Measurements from ENCODE around the gene KRTAP4-16.
"Not testable (repeated sequence)": the region's sequence is repeated elsewhere in the genome, so short reads cannot be mapped to it uniquely, and the experiment has no call there.

Gene KRTAP4-16

GRCh38 chr17:41118721-41119120, 16.7 kb upstream of the KRTAP4-16 start:
- Histone ChIP-seq H3K36me3 (replicated peaks in 1 of 2; ENCODE audit: control insufficient read depth in 2 of 2, insufficient read depth in 2 of 2, low read length in 2 of 2) (no peaks in the 10 kb centered on the region), H3K4ac (ENCODE audit: low read length) (no peak overlapping the region), H3K27me3 (ENCODE audit: control insufficient read depth in 3 of 3, insufficient read depth in 3 of 3, low read depth in 1 of 3, low read length in 3 of 3) (peaks cover 0 to 3% (median 0%) of the 10 kb centered on the region in 3 experiments), H3K4me2 (ENCODE audit: insufficient read depth, low read length, poor library complexity, severe bottlenecking) (no peak overlapping the region), H3K27ac (replicated peaks; ENCODE audit: low read length) (no peak overlapping the region), H3K9me3 (replicated peaks in 1 of 2; ENCODE audit: control insufficient read depth in 2 of 2, insufficient read depth in 1 of 2, low read depth in 1 of 2, low read length in 2 of 2) (peaks cover 0 to 4% of the 10 kb centered on the region in 2 donors), H2BK120ac (ENCODE audit: low read depth, low read length) (no peak overlapping the region), H3K4me3 (ENCODE audit: low read length in 2 of 2) (no peak overlapping the region), H2AFZ (ENCODE audit: low read length) (no peak overlapping the region), H4K8ac (ENCODE audit: low read depth, low read length) (no peak overlapping the region), H4K91ac (ENCODE audit: low read depth, low read length, poor library complexity) (no peak overlapping the region), H2BK15ac (ENCODE audit: low read length) (no peak overlapping the region), H3K79me1 (ENCODE audit: low read depth, low read length) (no peaks in the 10 kb centered on the region), H3K23ac (ENCODE audit: low read depth, low read length, poor library complexity) (no peak overlapping the region), H3K14ac (ENCODE audit: low read length) (no peak overlapping the region), H2BK12ac (ENCODE audit: low read length) (no peak overlapping the region), H3K18ac (ENCODE audit: low read length) (no peak overlapping the region), H2AK5ac (ENCODE audit: low read depth, low read length) (no peak overlapping the region), H3K4me1 (ENCODE audit: control insufficient read depth in 2 of 2, insufficient read depth in 1 of 2, low read depth in 1 of 2, low read length in 2 of 2) (no peaks in the 10 kb centered on the region), H2BK5ac (ENCODE audit: low read length) (no peak overlapping the region), H3K9ac (ENCODE audit: low read depth, low read length, poor library complexity) (no peak overlapping the region)
- DNase-seq (ENCODE audit: low spot score): no peak
- no CpG with 5 or more reads among the region's 4 CpGs for WGBS, 2 donors (ENCODE audit: extremely low coverage in 2 of 2, insufficient read length in 2 of 2, insufficient replicate concordance in 1 of 2)

- DNase-seq (ENCODE audit: low spot score); H2BK120ac ChIP-seq (ENCODE audit: low read depth, low read length); H3K9ac ChIP-seq (ENCODE audit: low read depth, low read length, poor library complexity); H3K4me2 ChIP-seq (ENCODE audit: insufficient read depth, low read length, poor library complexity, severe bottlenecking); H2BK15ac ChIP-seq (ENCODE audit: low read length); H2BK12ac ChIP-seq (ENCODE audit: low read length); H4K8ac ChIP-seq (ENCODE audit: low read depth, low read length); H4K91ac ChIP-seq (ENCODE audit: low read depth, low read length, poor library complexity); H3K4me3 ChIP-seq (ENCODE audit: low read length in 2 of 2); H3K4me1 ChIP-seq (ENCODE audit: control insufficient read depth in 2 of 2, insufficient read depth in 1 of 2, low read depth in 1 of 2, low read length in 2 of 2); H3K23ac ChIP-seq (ENCODE audit: low read depth, low read length, poor library complexity); H3K14ac ChIP-seq (ENCODE audit: low read length); H3K27me3 ChIP-seq (ENCODE audit: control insufficient read depth in 3 of 3, insufficient read depth in 3 of 3, low read depth in 1 of 3, low read length in 3 of 3); H3K27ac ChIP-seq (replicated peaks; ENCODE audit: low read length); H3K18ac ChIP-seq (ENCODE audit: low read length); H3K9me3 ChIP-seq (replicated peaks in 1 of 2; ENCODE audit: control insufficient read depth in 2 of 2, insufficient read depth in 1 of 2, low read depth in 1 of 2, low read length in 2 of 2); H3K36me3 ChIP-seq (replicated peaks in 1 of 2; ENCODE audit: control insufficient read depth in 2 of 2, insufficient read depth in 2 of 2, low read length in 2 of 2); H2AK5ac ChIP-seq (ENCODE audit: low read depth, low read length); H3K4ac ChIP-seq (ENCODE audit: low read length); H3K79me1 ChIP-seq (ENCODE audit: low read depth, low read length); H2BK5ac ChIP-seq (ENCODE audit: low read length); H2AFZ ChIP-seq (ENCODE audit: low read length): not testable (repeated sequence)
- no CpG with 5 or more reads among the region's 10 CpGs for WGBS, 2 donors (ENCODE audit: extremely low coverage in 2 of 2, insufficient read length in 2 of 2, insufficient replicate concordance in 1 of 2)
Observed at GRCh38 chr17:41117846-41118386, 15.9 kb upstream of the KRTAP4-16 start, which contains the start of gene KRTAP4-11. KRTAP4-11 (minus strand) TSS chr17:41118373; CDS start chr17:41118315, 58 bp downstream.

- no peak overlapping the region for H2BK12ac ChIP-seq (ENCODE audit: low read length)
- H3K27ac ChIP-seq (replicated peaks; ENCODE audit: low read length): no peak overlapping the region
- WGBS, 2 donors (ENCODE audit: extremely low coverage in 2 of 2, insufficient read length in 2 of 2, insufficient replicate concordance in 1 of 2): no CpG with 5 or more reads among the region's 5 CpGs
- H2BK15ac ChIP-seq (ENCODE audit: low read length): no peak overlapping the region
- H3K27me3 ChIP-seq (ENCODE audit: control insufficient read depth in 3 of 3, insufficient read depth in 3 of 3, low read depth in 1 of 3, low read length in 3 of 3): peaks cover 0 to 3% (median 0%) of the 10 kb centered on the region in 3 experiments
- no peak overlapping the region for H2AFZ ChIP-seq (ENCODE audit: low read length)
- H3K9ac ChIP-seq (ENCODE audit: low read depth, low read length, poor library complexity): no peak overlapping the region
- H3K4me3 ChIP-seq (ENCODE audit: low read length in 2 of 2): no peak overlapping the region
- no peak for DNase-seq (ENCODE audit: low spot score)
- H2AK5ac ChIP-seq (ENCODE audit: low read depth, low read length): no peak overlapping the region
- H3K79me1 ChIP-seq (ENCODE audit: low read depth, low read length): no peaks in the 10 kb centered on the region
- H3K23ac ChIP-seq (ENCODE audit: low read depth, low read length, poor library complexity): no peak overlapping the region
- H3K18ac ChIP-seq (ENCODE audit: low read length): no peak overlapping the region
- H3K9me3 ChIP-seq (replicated peaks in 1 of 2; ENCODE audit: control insufficient read depth in 2 of 2, insufficient read depth in 1 of 2, low read depth in 1 of 2, low read length in 2 of 2): peaks cover 0 to 4% of the 10 kb centered on the region in 2 donors
- no peak overlapping the region for H4K8ac ChIP-seq (ENCODE audit: low read depth, low read length)
- H2BK120ac ChIP-seq (ENCODE audit: low read depth, low read length): no peak overlapping the region
- no peaks in the 10 kb centered on the region for H3K4me1 ChIP-seq (ENCODE audit: control insufficient read depth in 2 of 2, insufficient read depth in 1 of 2, low read depth in 1 of 2, low read length in 2 of 2)
- H3K4me2 ChIP-seq (ENCODE audit: insufficient read depth, low read length, poor library complexity, severe bottlenecking): no peak overlapping the region
- no peaks in the 10 kb centered on the region for H3K36me3 ChIP-seq (replicated peaks in 1 of 2; ENCODE audit: control insufficient read depth in 2 of 2, insufficient read depth in 2 of 2, low read length in 2 of 2)
- H3K4ac ChIP-seq (ENCODE audit: low read length): no peak overlapping the region
- no peak overlapping the region for H3K14ac ChIP-seq (ENCODE audit: low read length)
- H2BK5ac ChIP-seq (ENCODE audit: low read length): no peak overlapping the region
- H4K91ac ChIP-seq (ENCODE audit: low read depth, low read length, poor library complexity): no peak overlapping the region
Observed at GRCh38 chr17:41116297-41116696, 14.3 kb upstream of the KRTAP4-16 start.

GRCh38 chr17:41111151-41111885, 9.3 kb upstream of the KRTAP4-16 start:
- peaks cover 0 to 3% (median 0%) of the 10 kb centered on the region in 3 experiments for H3K27me3 ChIP-seq (ENCODE audit: control insufficient read depth in 3 of 3, insufficient read depth in 3 of 3, low read depth in 1 of 3, low read length in 3 of 3)

More at GRCh38 chr17:41111151-41111885, 9.3 kb upstream of the KRTAP4-16 start:
- WGBS, 2 donors (ENCODE audit: extremely low coverage in 2 of 2, insufficient read length in 2 of 2, insufficient replicate concordance in 1 of 2): no CpG with 5 or more reads among the region's 2 CpGs
- DNase-seq (ENCODE audit: low spot score): no peak
- H4K91ac ChIP-seq (ENCODE audit: low read depth, low read length, poor library complexity): no peak overlapping the region
- H2BK5ac ChIP-seq (ENCODE audit: low read length): no peak overlapping the region
- no peak overlapping the region for H2AK5ac ChIP-seq (ENCODE audit: low read depth, low read length)
- H3K14ac ChIP-seq (ENCODE audit: low read length): no peak overlapping the region
- no peaks in the 10 kb centered on the region for H3K36me3 ChIP-seq (replicated peaks in 1 of 2; ENCODE audit: control insufficient read depth in 2 of 2, insufficient read depth in 2 of 2, low read length in 2 of 2)
- no peak overlapping the region for H3K9ac ChIP-seq (ENCODE audit: low read depth, low read length, poor library complexity)
- no peak overlapping the region for H2BK12ac ChIP-seq (ENCODE audit: low read length)
- H2AFZ ChIP-seq (ENCODE audit: low read length): no peak overlapping the region
- no peak overlapping the region for H4K8ac ChIP-seq (ENCODE audit: low read depth, low read length)
- H3K27ac ChIP-seq (replicated peaks; ENCODE audit: low read length): no peak overlapping the region
- no peak overlapping the region for H3K4ac ChIP-seq (ENCODE audit: low read length)
- H3K23ac ChIP-seq (ENCODE audit: low read depth, low read length, poor library complexity): no peak overlapping the region
- H2BK120ac ChIP-seq (ENCODE audit: low read depth, low read length): no peak overlapping the region
- no peaks in the 10 kb centered on the region for H3K4me1 ChIP-seq (ENCODE audit: control insufficient read depth in 2 of 2, insufficient read depth in 1 of 2, low read depth in 1 of 2, low read length in 2 of 2)
- no peak overlapping the region for H3K4me2 ChIP-seq (ENCODE audit: insufficient read depth, low read length, poor library complexity, severe bottlenecking)
- peaks cover 0 to 4% of the 10 kb centered on the region in 2 donors for H3K9me3 ChIP-seq (replicated peaks in 1 of 2; ENCODE audit: control insufficient read depth in 2 of 2, insufficient read depth in 1 of 2, low read depth in 1 of 2, low read length in 2 of 2)
- H3K18ac ChIP-seq (ENCODE audit: low read length): no peak overlapping the region
- H3K79me1 ChIP-seq (ENCODE audit: low read depth, low read length): no peaks in the 10 kb centered on the region
- H2BK15ac ChIP-seq (ENCODE audit: low read length): no peak overlapping the region
- H3K4me3 ChIP-seq (ENCODE audit: low read length in 2 of 2): no peak overlapping the region
